Stimulated activated CD4-positive, alpha-beta T cell treated with anti-CD3 and anti-CD28 coated beads, Interleukin-1b, Interleukin-23, amount 100 ng/mL, for 48 hours (primary cell): ENCODE results near the gene INKA2.

ENCODE experiments used
- DNase-seq: peaks from one replicate; pipeline ENCODE4 v3.0.0-alpha.2; 2020

The INKA2 gene

DNA sequence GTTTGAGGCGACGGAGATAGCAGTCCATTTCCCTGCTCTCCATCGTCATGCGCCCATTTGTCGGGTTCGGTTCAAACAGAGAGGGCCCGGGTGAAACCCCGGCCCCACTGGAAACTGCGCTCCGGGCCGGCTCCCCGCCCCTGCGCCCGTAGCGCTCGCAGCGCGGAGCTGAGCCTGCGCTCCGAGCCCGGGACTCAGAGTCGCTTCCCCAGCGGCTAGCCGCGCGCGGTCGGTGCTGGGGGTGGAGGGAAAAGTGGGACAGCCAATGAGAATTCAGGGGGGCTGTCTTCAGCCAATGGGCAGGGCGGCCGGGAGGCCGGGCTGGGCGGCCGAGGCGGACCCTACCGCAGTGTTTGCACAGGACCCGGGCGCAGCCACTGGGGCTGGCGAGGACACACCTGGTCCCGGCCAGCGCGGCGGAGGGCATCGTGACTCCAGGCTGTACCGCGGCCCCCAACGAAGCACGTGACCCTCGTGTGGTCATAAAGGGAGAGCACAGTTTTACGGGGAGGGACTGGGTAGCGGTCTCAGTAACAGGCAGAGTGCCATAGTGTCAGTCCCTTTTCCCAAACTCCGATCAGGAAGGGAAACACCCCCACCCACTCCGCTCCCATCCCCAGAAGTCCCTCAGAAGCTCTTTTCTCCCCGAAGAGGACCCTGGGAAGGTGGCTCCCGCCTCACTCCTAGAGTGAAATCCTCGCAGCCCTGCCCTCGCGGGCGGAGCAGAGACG is at the start of gene INKA2:
INKA2 (minus strand) TSS at position 202 of the 731 bp plus-strand sequence; CDS start at position 49, 153 bp downstream.
- DNase-seq: peak; percentile 77

DNA sequence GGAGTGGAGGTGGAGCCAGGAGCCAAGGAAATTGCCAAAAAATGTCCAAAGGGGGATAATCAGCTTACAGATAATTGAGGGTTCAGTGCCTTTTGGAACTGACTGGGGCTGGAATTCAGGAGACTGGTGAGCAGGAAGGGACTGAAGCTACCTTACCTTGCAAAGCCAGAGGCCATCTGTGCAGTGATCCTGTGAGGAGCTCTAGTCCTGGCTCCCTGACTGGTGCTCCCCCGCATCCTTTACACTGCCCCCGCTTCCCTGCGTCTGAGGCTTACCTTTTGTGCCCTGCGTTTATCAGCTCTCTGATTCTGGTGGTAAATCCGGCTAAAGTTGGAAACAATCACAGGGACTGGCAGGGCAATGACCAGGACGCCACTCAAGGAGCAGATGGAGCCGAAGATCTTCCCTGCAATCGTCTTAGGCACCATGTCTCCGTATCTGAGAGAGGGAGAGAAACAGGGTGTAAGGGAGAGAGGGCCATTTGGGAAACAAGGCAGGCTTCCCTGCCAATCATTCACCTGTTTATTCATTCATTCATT is 47.5 kb upstream of the INKA2 start:
- no peak for DNase-seq

DNA sequence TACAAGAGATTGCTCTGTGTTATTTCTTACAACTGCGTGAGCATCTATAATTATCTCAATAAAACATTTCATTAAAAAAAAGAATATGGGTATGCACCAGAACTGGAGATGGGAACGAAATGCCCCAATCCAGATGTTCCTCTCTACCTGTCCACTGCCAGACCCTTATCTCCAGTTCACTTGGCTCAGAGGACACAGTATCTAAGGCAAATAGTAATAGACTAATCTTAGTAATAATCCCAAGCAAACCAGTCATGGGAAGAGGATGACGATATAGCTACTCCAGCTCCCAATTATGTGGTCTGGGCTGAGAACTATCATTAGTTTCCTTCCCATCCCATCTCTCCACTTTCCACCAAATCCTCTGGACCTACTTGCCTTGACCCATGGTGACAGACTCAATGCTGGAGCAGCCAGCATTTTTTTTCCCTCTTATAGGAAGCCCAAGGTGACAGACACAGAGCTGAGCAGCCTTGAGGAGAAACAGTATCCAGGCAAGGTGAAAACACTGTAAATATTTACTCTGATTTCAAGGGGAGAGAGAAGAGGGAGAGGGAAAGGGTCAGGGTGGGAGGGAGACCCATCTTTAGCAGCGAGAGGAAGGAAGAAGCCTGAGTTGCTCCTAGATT is 45.2 kb upstream of the INKA2 start:
- DNase-seq: no peak

DNA sequence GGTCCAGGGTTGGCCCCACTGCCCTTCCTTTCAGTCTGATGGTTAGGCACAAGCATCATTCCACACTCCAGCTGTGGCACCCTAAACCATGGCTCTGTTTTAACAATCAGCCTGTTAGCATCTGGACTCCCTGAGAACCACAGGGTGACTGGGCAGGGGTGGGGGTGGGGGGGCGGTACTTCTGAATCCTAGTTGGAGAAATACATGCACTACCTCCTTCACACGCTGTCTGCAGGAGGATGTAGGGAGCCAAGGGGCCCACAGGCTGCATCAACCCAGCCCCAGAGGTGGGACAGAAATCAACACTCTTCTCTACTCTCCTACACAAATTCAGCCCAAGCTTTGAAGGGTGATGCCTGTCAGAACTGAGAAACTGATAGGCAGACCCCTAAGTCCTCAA is 40.4 kb upstream of the INKA2 start:
- no peak for DNase-seq

DNA sequence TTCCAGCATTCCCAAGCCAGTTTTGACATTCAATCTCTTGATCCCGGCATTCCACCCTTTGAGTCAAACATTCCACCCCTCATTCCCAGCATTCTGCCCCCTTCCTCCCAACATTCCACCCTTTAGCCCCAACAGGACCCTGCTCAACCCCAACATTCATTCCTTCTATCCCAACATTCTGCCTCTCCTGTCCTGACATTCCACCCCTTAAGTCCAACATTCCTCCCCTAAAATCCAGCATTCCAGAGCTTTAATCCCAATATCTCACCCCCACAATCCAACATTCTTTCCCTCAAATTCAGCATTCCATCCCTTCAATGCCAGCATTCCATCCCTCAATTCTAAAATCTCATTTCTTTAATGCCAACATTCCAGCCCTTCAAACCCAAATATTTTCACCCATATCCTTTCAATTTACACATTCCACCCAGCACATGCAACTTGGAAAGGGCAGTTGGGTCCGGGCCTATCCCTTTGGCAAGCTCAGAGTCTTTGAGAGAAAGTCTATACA is 39.4 kb upstream of the INKA2 start:
- DNase-seq: no peak

DNA sequence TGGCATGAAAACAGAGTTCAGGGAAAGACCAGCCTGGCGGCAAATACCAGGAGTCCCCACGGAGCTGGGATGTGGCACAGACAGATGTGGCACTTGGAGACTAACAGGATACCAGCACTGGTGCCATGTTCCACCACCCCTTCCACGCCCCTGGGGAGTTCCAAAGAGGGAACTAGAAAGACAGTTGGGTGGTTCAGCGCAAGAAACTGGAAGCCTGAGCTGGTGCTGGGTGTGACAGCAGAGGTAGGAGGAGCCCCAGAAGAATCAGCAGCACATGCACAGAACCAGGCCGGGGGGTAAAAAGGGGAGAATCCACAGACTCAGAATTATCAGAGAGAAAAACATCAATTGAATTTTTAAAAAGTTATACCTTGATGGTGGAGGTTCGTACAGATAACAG is 38.9 kb upstream of the INKA2 start:
- no peak for DNase-seq

GRCh38 chr1:111777301-111777700 is 38.1 kb upstream of the INKA2 start:
- DNase-seq: no peak

DNA sequence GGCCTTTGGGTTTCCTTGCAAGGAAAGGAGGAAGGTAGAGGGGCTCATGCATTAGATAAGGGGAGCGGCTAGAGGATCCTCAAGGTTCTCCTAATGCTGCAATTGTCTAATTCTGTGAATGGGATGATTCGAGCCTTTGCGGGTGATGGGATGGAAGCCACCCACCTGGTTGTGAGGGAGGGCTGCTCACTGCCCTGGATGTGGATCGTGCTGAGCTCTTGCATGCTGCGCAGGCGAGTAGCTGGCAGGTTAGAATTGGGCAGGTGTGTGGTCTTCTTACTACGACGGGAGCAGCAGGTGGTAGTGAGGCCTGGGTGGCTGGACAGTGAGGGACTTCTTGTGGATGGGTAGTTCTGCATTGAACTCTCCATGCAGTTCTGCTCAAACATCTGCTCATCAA is 37.7 kb upstream of the INKA2 start:
- DNase-seq: no peak

- DNase-seq: no peak
Observed at GRCh38 chr1:111776391-111776790, 37.2 kb upstream of the INKA2 start.

- no peak for DNase-seq
Observed at GRCh38 chr1:111775966-111776365, 36.8 kb upstream of the INKA2 start.

DNA sequence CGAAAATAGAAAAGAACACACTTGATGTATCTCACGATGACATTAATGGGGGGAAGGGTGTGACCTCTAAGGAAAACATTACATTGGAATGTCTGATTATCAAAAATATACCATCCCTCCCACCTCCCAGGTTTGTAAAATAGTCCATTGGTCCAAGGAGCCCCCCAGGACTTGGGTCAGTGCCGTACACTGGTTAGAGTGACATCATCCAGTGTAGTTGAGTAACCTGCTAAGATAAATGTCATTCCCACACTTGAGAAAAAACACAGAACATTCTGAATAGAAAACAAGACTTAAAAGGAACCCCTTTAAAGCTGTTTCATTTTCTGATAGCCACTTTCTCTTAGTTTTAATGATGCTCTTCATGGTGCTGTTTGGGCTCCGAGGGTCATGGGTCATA is 31.7 kb upstream of the INKA2 start:
- DNase-seq: no peak

- peak; percentile 24 for DNase-seq
Observed at GRCh38 chr1:111769517-111770146, 30.4 kb upstream of the INKA2 start.

GRCh38 chr1:111768625-111769024 is 29.4 kb upstream of the INKA2 start:
- no peak for DNase-seq

- no peak for DNase-seq
Observed at GRCh38 chr1:111768023-111768422, 28.8 kb upstream of the INKA2 start.

DNA sequence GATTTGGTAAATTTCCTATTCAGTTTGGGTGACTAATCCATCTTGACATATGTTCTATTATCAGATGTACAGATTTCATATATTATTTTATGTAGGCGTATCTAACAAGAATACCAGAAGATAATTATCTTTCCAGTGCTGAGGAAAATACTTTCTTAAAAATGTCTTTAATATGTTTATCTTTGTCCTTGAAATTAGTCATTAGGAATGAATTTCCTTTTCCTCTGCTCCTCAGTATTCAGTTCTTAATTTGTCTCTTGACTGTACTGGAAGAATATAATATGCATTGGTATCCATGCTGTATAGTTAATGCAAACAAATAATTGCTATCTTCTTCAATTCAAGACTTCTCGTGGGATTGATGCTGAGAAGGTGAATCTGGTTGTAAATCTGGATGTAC is 23.1 kb upstream of the INKA2 start:
- DNase-seq: no peak

GRCh38 chr1:111761717-111762116 is 22.5 kb upstream of the INKA2 start:
- DNase-seq: no peak

DNA sequence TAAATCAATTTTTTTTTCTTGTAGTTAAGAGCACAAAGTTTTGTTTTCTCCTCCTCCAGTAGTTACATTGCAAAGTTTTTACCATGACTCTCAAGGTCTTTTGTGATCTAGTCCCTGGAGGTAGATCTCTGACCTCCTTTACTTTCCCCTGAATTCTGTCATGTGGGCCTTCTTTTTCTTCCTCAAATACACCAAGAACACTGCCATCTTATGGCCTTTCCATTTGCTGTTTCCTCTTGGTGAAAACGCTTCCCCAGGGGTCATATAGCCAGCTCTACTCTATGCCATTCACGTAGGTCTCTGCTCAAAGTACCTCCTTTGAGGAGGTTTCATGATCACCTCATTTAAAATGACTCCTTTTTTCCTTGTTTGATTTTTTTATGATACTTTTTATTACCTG is 19.2 kb upstream of the INKA2 start:
- DNase-seq: no peak

DNA sequence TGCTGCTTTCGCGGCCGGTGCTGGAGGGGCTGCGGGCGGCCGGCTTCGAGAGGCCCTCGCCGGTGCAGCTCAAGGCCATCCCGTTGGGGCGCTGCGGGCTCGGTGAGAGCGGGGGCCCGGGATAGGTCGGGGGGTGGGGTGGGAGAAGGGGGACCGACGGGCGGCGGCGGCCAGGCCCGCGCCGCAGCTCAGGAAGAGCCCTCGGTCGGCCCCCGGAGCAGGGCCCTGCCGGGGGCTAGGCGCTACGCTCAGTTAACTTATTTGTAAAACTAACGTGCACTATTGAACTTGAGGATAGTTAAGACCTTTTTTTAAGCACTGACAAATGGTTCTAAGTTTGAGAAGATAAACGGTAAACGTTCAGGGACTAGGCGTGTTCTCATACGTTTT is 16.9 kb upstream of the INKA2 start:
- DNase-seq: no peak

DNA sequence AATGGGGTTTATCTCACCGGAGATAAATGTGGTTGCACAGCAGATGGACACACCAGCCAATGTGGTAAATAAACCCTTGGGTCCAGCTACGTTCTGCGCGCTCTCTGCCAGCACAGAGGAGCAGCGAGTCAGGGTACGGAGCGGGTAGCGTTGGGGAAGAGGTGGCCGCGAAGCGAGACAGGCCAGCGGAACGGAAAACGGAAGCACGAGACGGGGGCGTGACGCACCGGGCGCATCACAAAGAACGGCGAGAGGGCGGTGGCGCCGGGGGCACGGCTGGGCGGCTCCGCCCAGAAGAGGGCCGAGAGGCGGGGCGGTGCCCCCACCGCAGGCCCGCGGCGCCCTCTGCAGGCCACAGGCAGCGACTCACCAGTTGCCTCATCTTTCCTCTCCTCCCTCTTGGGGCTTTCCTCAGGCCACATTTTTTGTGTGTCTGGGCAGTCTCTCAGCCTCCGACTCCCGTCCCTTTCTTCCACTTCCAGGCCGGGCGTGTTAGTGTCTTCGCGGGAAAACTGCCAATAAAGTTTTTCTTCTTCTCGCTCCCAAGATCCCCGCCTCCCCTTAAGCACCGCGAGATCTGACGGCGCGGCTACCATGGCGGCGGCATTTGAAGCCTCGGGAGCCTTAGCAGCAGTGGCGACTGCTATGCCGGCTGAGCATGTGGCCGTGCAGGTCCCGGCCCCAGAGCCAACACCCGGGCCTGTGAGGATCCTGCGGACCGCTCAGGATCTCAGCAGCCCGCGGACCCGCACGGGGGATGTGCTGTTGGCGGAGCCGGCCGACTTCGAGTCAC is 16.3 kb upstream of the INKA2 start, which contains the start of gene DDX20:
DDX20 (plus strand) TSS at position 571 of the 793 bp plus-strand sequence; CDS start at position 595, 24 bp downstream.
- peak; percentile 93 for DNase-seq

GRCh38 chr1:111754984-111755330 is 15.8 kb upstream of the INKA2 start:
- DNase-seq: peak; percentile 21

GRCh38 chr1:111751906-111752575 is 12.8 kb upstream of the INKA2 start:
- DNase-seq: no peak

DNA sequence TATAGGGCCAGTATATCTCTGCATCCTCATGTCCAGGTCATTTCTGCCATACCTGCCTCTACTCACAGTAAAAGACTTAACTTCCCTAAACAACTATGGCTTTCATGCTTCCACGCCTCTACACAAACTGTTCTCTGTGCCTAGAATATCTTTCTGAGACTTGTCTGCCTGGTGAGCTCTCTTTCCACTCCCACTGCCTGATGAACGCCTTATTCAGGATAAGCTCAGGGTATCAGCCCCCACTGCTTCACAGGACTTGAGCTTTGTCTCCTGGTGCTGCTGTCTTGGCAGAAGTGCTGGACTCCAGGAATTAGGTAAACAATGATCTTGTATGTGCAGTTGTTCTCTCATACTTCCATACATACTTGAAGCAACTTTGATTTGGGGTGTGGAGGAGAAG is 11.7 kb upstream of the INKA2 start:
- no peak for DNase-seq
